ENCODE measurements around the gene PAK4. TPM values are rescaled to one million over a fixed set of nuclear protein-coding genes. Genes with fewer than 3 reads are reported as not detected.
A peak's percentile ranks its signal among the peaks of the same experiment; 100 is the strongest.
"Not testable (repeated sequence)": the region's sequence is repeated elsewhere in the genome, so short reads cannot be mapped to it uniquely, and the experiment has no call there.

The PAK4 gene
- total RNA-seq, 2 experiments from 2014 or later: 9.8 to 11.5 TPM

DNA sequence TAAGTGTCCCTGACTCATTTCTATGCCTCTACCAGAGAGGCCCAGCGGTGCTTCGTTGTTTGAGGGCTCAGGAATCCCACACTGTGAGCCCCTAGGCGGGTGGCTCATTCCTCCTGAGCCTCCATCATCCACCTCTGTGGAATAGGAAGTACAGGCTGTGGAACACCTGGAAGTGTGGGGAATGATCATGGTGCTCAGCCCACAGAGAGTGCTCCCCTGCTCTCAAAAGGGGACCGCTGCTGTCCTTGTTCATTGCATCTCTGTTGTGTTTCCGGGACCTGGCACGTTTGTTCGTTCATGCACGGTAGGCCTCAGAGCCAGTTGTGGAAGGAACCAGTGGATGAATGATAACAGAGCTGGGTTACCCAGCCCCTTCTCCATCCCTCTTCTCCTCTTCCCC lies 40.2 kb upstream of the PAK4 start:
- no peak for DNase-seq
- Mint-ChIP-seq H3K9me3 (no peaks in the 10 kb centered on the region), H3K4me1 (ENCODE audit: low read depth) (peaks cover 14% of the 10 kb centered on the region), H3K4me3 (peak overlapping the region; percentile 17), H3K36me3 (ENCODE audit: low read depth) (no peaks in the 10 kb centered on the region), H3K27me3 (peaks cover 34% of the 10 kb centered on the region), H3K27ac (no peak overlapping the region)
- ChIA-PET POLR2A (no interaction called here), CTCF (no interaction called here)
- ATAC-seq: no peak
- TF ChIP-seq CTCF (IDR thresholded peaks at IDR 0.05): no peak
- intact Hi-C loops (cut with micrococcal nuclease): no loop called here

GRCh38 chr19:39086386-39086785 lies 39.2 kb upstream of the PAK4 start:
- CTCF ChIA-PET: interaction anchor here (0.6 kb wide), 1 partner anchor 70 kb away, joined by 3 read pairs; no protein-coding TSS in a partner anchor
- intact Hi-C loops (cut with micrococcal nuclease): no loop called here
- H3K4me3 Mint-ChIP-seq: no peak overlapping the region
- no peak overlapping the region for H3K27ac Mint-ChIP-seq
- peaks cover 14% of the 10 kb centered on the region for H3K4me1 Mint-ChIP-seq (ENCODE audit: low read depth)
- no peak for TF ChIP-seq CTCF (IDR thresholded peaks at IDR 0.05)
- DNase-seq (no peak), ATAC-seq (no peak)
- no peaks in the 10 kb centered on the region for H3K9me3 Mint-ChIP-seq
- H3K27me3 Mint-ChIP-seq: peaks cover 30% of the 10 kb centered on the region
- H3K36me3 Mint-ChIP-seq (ENCODE audit: low read depth): no peaks in the 10 kb centered on the region
- POLR2A ChIA-PET: no interaction called here

DNA sequence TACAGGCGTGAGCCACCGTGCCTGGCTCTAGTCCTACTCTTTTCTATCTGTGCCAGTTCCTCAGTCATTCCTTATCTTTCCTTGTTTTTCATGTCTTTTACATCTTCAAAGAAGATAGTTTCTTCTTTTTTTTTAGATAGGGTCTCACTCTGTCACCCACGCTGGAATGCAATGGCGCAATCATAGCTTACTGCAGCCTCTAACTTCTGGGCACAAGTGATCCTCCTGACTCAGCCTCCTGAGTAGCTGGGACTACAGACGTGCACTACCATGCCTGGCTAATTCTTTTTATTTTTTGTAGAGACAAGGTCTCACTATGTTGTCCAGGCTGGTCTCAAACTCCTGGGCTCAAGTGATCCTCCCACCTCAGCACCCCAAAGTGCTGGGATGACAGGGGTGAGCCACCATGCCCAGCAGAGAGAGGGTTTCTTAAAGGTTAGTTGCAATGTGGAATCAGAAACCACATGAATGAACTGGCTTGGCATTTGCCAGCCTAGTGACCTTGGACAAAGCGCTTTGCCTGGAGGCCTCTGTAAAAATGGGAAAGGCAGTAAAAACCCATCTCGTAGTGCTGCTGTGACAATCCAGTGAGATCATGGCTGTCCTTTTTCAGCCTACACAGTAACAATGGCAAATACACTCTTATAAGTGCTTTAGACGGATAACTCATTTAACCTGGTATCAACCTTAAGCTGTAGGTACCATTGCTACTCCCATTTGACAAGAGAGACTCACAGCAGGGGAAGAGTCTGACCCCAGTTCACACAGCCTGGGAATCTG lies 37.5 kb upstream of the PAK4 start:
- POLR2A ChIA-PET: no interaction called here
- CTCF ChIA-PET: interaction anchor here (1.6 kb wide), 1 partner anchor 22 kb away, joined by 4 read pairs; no protein-coding TSS in a partner anchor
- TF ChIP-seq CTCF (IDR thresholded peaks at IDR 0.05): no peak
- ATAC-seq (no peak), DNase-seq (no peak)
- intact Hi-C loops (cut with micrococcal nuclease): no loop called here
- peaks cover 9% of the 10 kb centered on the region for H3K4me1 Mint-ChIP-seq (ENCODE audit: low read depth)
- H3K27me3 Mint-ChIP-seq: peaks cover 21% of the 10 kb centered on the region
- no peak overlapping the region for H3K4me3 Mint-ChIP-seq
- H3K27ac Mint-ChIP-seq: no peak overlapping the region
- H3K36me3 Mint-ChIP-seq (ENCODE audit: low read depth): no peaks in the 10 kb centered on the region
- H3K9me3 Mint-ChIP-seq: no peaks in the 10 kb centered on the region

DNA sequence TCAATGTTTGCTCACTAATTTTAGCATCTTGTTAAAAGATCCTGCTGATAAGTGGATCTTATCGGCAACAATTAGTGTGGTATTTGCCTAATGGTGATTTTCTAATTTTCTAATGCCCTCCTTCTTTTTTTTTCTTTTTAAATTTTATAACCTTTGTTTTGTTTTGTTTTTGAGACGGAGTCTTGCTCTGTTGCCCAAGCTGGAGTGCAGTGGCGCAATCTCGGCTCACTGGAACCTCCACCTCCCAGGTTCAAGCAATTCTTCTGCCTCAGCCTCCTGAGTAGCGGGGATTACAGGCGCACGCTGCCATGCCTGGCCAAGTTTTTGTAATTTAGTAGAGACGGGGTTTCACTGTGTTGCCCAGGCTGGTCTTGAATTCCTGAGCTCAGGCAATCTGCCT lies 35.6 kb upstream of the PAK4 start:
- DNase-seq; POLR2A ChIA-PET; CTCF ChIA-PET; ATAC-seq; H3K36me3 Mint-ChIP-seq (ENCODE audit: low read depth); H3K4me3 Mint-ChIP-seq; H3K9me3 Mint-ChIP-seq; H3K27ac Mint-ChIP-seq; intact Hi-C loops (cut with micrococcal nuclease); H3K4me1 Mint-ChIP-seq (ENCODE audit: low read depth): not testable (repeated sequence)
- H3K27me3 Mint-ChIP-seq: peaks cover 12% of the 10 kb centered on the region

- intact Hi-C loops (cut with micrococcal nuclease): no loop called here
- no peak for TF ChIP-seq CTCF (IDR thresholded peaks at IDR 0.05)
- Mint-ChIP-seq H3K4me1 (ENCODE audit: low read depth) (peaks cover 5% of the 10 kb centered on the region), H3K27ac (no peak overlapping the region), H3K27me3 (peaks cover 6% of the 10 kb centered on the region), H3K4me3 (no peak overlapping the region), H3K36me3 (ENCODE audit: low read depth) (no peaks in the 10 kb centered on the region), H3K9me3 (no peaks in the 10 kb centered on the region)
- no peak for DNase-seq
- CTCF ChIA-PET: no interaction called here
- ATAC-seq: no peak
- POLR2A ChIA-PET: no interaction called here
Observed at GRCh38 chr19:39090881-39091280, 34.7 kb upstream of the PAK4 start.

DNA sequence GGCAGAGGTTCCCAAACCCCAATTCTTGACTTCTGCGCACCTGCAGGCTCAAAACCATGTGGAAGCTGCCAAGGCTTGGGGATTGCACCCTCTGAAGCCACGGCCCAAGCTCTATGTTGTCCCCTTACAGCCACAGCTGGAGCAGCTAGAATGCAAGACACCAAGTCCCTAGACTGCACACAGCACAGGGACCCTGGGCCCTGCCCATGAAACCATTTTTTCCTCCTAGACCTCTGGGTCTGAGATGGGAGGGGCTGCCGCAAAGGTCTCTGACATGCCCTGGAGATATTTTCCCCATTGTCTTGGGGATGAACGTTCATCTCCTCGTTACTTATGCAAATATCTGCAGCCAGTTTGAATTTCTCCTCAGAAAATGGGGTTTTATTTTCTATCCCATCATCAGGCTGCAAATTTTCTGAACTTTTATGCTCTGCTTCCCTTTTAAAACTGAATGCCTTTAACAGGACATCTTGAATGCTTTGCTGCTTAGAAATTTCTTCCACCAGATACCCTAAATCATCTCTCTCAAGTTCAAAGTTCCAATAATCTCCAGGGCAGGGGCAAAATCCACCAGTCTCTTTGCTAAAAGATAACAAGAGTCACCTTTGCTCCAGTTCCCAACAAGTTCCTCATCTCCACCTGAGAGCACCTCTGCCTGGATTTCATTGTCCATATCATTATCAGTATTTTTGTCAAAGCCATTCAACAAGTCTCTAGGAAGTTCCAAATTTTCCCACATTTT lies 29.6 kb upstream of the PAK4 start:
- H3K9me3 Mint-ChIP-seq; H3K4me3 Mint-ChIP-seq; H3K4me1 Mint-ChIP-seq (ENCODE audit: low read depth); H3K36me3 Mint-ChIP-seq (ENCODE audit: low read depth); H3K27ac Mint-ChIP-seq; POLR2A ChIA-PET; ATAC-seq; intact Hi-C loops (cut with micrococcal nuclease); DNase-seq: not testable (repeated sequence)
- CTCF ChIA-PET: interaction anchor here (1.2 kb wide), 1 partner anchor 45 kb away, joined by 3 read pairs; no protein-coding TSS in a partner anchor
- peaks cover 25% of the 10 kb centered on the region for H3K27me3 Mint-ChIP-seq

All from activated CD8-positive, alpha-beta T cell treated with anti-CD3 and anti-CD28 coated beads for 36 hours (primary cell).